GM03348 (cell line): ENCODE data around the gene HSD17B7.
"Not testable (repeated sequence)": the region's sequence is repeated elsewhere in the genome, so short reads cannot be mapped to it uniquely, and the experiment has no call there.

ENCODE experiments used
- DNase-seq: peaks from one replicate; pipeline ENCODE4 v3.0.0; 2012; ENCODE audit warnings: low spot score

The HSD17B7 gene

DNA sequence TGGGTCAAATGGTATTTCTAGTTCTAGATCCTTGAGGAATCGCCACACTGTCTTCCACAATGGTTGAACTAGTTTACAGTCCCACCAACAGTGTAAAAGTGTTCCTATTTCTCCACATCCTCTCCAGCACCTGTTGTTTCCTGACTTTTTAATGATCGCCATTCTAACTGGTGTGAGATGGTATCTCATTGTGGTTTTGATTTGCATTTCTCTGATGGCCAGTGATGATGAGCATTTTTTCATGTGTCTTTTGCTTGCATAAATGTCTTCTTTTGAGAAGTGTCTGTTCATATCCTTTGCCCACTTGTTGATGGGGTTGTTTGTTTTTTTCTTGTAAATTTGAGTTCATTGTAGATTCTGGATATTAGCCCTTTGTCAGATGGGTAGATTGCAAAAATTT lies 17.0 kb downstream of the HSD17B7 start:
- DNase-seq: not testable (repeated sequence)

DNA sequence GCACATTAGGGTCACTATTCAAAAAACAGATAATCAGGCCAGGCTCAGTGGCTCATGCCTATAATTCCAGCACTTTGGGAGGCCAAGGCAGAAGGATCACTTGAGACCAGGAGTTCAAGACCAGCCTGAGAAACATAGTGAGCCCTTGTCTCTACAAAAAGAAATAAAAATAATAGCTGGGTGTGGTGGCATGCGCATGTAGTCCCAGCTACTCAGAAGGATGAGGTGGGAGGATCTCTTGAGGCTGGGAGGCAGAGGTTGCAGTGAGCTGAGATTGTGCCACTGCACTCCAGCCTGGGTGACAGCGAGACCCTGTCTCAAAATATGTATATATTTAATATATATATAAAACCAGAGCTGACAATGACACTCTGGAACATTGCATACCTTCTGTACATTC lies 21.9 kb downstream of the HSD17B7 start:
- DNase-seq: not testable (repeated sequence)

DNA sequence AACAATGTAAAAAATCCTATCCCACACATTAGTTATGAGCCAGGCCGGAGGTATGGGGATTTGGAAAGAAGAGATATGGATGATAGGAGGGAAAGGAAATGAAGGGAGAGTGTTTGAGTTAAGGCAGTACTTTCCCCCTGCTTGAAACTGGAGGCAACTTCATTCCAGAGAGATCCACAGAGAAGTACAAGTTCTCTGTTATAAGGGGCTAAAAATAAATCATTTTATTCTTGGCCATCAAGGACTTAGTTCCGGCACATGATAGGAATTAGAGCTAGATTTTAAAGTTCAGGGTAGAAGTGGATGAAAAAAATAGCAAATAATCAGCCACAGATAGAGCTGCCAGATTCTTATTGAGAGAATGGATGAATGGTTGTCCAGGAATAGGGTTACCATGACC lies 27.6 kb downstream of the HSD17B7 start:
- not testable (repeated sequence) for DNase-seq

DNA sequence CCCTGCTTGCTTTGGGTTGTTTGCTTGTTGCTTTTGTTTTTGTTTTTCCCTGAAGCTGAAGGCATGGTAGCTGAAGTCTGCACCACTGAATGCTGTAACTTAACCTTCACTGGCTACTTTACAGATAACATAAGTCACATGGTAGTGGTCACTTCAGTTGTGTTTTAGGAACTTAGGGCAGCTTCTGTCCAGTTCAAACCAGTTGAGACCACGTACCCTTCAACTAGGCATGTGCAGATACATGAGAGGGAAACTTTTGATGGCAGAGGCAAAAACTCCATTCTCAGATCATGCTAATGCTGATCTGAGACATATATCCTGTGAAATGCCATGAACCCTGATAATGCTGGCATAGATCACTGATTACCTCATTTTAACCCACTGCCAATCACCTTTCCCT lies 28.2 kb downstream of the HSD17B7 start:
- not testable (repeated sequence) for DNase-seq

DNA sequence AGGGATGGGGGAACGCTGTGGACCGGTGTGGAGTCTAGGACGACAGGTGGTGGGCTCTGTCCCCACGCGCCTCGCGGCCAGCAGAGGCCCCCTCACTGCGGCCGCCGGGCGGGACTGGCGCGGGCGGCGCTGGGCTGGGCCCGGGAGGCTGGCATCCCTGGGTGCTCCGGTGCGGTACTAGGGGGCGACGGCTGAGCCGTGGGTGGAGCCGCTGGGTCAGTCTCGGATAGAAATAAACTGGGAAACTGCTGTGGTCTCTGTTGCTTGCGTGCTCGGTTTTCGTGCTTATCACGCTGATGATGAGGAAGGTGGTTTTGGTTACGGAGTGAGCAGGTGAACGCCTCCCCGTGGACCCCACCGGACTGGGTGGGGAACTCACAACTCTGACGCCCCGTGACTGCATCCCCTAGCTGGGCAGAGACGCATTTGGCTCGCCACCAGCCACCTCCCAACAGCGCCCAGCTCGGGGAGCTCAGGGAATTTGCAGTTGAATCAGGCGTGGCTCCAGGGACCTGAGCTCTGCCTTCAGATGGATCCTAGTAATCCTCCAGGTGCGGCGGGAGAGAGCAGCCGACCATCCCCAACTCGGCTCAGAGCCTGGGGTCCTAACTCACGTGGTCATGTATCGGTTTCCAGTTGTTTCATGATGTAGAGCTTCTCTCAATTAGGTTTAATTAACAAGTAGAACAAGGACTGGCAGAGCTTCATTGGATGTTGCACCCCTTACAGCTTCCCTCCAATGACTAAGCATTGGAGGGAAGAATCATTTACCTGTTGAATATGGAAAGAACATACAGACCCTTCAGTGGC lies 32.1 kb downstream of the HSD17B7 start:
- peak; percentile 60 for DNase-seq

DNA sequence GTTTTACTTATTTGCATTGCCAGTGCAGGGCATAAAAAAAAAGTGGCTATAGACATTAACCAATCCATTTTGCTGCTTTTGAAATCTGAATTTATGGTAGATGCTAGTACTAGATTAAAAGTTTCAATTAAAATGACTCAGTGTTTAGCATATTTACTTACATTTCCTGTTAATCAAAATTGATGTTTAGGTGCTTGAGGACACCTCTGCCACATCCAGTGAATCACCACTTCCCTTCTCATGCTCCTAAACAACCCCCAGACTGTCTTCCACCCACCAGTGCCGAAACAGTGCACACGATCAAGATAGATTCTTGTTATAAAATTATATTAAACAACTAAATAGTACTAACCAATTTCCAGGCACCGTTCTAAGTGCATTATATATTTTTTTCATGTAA lies 32.7 kb downstream of the HSD17B7 start:
- no peak for DNase-seq

DNA sequence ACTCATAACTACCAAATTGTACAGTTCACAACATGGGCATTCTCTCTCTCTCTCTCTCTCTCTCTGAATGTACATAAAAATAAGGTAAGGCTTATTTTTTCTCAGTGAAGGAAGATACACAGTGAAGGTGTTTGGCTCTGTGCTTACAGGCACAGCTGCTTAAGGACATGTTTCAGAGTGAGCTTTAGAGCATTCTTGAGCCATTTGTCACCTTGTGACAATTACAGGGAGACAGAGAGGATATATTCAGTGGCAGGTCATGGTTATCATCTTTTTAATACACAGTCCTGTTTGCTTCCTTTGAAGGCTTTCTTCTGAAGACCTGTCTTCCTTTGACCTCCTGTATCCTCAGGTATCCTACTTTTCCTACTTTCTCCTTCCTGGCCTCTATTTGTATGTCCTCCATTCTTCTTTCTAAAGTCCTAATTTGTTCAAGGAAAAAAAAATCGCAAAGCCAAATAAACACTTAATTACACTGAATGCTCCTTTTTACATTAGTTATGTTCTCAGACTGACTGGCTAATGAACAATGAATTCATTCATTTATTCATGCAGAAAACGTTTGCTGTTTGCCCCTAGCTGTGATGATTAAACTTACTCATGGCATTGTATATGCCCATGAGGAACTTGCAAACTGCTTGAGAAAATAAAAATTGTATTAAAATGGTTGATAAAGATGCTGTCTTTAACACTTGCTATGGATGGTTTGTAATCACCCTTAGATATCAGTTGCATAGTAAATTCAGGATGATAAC lies 33.4 kb downstream of the HSD17B7 start:
- no peak for DNase-seq

DNA sequence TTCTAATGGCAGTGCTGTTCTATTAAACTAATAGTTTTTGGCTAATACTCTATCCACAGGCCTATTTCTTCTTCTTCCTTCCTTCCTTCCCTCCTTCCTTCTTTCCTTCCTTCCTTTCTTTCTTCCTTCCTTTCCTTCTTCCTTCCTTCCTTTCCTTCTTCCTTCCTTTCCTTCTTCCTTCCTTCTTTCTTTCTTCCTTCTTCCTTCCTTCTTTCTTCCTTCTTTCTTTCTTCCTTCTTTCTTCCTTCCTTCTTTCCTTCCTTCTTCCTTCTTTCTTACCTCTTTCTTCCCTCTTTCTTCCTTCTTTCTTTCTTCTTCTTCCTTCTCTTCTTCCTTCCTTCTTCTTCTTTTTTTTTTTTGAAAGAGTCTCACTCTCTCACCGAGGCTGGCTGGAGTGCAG lies 38.8 kb downstream of the HSD17B7 start:
- no peak for DNase-seq

DNA sequence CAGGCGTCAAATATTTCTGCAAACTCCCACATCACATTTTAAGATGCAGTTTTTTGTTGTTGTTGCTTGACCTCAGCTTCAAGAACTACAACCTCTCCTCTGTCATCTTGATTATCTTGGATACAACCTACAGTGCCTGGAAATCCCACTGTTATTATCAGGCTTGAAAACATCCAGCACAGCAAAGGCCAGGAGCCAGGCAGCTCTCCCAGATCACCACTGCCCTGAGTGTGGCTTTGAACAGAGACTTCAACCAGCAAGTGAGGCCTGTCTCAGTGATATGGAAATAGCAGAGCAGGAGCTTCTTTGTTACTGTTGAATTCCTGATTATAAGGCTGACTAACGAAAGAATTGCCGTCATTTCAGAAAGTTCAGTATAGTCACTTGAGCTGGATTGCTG lies 42.0 kb downstream of the HSD17B7 start:
- DNase-seq: no peak

DNA sequence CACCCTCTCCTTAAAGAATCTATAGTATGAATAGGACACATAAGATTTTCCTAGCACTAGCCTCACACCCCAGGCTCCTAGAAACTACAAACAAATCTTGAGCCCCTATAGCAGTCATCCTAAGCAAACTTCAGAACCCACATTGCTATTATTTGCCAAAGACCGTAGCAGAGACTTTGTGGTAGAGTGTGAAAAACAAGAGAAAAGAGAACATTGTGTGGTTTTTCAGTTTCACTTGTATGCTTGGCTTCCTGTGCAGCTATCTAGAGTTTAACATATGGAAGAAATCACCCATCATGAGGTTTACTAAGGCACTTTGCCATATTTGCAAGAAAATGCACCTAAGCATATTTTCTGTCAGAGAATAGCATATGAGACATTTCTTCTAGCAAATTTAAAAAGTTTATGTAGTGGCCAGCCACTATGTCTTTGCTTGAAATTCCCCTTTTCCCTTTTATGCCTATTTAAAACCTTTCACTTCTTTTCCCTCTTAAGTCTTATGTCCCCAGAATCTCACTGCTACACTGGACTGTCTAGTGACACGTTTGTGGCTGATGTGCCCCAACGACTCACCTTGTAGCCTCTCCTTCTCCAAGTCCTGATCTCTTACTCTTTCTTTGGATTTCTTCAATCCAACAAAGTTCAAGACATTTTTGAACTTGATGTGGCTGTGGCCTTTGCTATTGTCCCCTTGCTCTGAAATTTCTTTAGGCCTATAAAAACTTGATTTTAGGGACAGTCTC lies 44.8 kb downstream of the HSD17B7 start:
- DNase-seq: no peak

DNA sequence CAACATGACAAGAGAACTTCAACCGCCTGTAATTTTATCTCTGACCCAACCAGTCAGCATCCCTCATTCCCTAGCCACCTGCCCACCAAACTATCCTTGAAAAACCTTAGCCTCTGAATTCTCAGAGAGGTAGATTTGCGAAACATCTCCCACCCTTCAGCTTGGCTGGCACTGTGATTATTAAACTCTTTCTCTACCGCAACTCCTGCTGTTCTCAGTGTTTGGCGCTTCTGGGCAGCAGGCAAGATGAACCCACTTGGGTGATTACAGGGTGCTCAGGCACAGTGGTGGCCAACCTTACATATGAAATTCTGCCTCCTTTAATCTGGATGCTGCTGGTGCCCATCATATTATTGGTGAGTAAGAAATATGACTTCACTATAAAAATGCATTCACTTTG lies 48.4 kb downstream of the HSD17B7 start:
- DNase-seq: no peak

DNA sequence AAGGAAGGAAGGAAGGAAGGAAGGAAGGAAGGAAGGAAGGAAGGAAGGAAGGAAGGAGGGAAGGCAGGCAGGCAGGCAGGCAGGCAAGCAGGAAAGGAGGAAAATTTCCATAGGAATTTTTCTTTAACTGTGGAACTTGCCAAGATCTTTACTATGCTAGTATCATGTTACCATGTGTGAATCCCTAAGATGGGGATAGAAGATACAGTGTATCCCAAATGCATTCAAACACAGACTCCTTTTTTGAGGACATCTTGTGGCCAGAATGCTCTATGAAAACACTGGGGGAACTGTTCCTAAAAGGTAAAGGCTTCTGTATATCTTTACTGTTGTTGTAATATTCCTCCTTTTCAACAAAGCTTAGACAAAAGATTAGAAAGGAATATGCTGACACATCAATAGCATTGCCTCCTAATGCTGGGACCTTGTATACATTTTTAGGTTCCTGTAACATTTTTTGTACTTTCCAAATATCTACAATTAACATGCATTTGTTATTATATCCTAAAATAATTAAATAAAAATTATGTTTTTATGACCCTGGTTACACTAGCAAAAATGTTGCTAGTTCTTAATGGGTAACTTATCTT lies 49.8 kb downstream of the HSD17B7 start:
- no peak for DNase-seq

DNA sequence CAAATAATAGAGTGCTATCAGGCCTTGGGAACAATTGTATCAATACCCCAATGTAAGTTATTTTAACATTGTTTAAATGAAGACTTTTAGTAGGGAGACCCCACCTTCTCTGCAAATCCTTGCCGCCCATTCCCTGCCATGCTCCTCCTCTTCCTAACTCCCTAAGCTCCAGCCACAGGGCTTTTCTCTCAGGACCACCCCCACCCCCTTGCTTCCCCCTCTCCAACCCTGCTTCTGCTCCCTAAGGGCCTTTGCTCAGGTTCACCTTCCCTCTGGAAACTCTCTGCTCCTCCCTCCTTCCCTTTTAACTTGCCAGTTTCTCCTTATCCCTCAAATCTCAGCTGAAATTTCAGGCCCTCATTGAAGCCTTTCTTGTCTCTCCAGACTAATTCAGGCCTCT lies 53.7 kb downstream of the HSD17B7 start:
- no peak for DNase-seq

DNA sequence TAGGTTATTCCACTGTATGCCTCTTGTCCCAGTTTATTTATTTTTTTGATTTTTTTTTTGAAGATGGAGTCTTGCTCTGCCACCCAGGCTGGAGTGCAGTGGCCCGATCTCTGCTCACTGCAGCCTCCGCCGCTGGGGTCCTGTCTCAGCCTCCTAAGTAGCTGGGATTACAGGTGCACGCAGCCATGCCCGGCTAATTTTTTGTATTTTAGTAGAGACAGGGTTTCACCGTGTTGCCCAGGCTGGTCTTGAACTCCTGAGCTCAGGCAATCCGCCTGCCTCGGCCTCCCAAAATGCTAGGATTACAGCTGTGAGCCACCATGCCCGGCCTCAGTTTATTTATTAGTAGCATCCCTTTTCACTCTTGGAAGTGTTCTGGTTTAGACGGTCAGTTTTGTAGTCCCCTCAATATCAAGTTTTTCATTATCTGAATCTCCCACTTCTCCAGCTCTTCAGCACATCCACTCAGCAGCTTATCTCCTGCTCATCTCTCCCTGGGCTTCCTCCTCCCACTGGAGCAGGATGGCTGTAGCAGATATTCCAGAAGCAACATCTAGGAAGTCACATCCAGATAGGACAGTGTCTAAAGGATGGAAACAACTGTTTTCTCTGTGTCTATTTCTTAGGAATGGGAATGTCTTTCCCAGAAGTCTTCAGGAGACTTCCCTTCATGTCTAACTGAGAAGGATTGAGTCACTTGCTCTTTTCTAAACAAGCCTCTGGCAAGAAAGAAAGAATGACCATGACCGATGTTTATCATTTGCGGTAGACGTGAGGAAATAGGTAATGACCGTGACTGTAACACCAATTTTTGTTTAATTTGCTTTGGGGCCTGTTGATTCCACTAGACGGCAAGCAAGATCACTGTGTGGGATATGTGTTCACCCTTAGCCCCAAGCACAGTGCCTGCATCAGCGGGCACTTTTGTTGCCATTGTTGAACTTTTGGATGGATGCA lies 56.0 kb downstream of the HSD17B7 start:
- no peak for DNase-seq

DNA sequence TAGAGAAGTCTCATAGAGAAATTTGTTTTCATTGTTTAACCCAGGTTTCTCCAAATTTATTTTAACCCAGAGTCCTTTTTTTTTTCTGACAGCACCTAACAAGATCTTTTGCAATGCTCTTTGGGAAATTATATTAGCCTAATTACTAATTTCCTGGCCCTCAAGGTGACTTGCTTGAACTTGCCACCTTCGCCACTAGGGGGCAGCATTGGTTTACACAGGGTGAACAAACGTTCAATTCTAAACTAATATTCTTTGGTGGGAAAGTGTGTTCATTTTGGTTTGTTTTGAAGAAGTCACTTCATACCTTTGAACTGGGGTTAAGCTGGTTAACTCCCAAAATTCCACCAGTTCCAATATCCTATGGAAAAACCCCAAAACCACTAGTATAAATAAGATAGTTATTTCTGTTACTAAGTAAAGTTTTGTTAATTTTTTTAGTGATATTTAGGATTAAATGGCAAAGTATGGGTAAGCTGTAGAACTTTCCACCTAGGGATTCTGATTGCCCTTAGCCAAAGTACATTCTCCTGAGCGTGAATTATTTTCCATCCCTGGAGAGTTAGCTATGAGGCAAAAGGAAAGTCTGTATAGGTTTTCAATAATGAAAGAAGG lies 57.4 kb downstream of the HSD17B7 start:
- DNase-seq: peak; percentile 74

DNA sequence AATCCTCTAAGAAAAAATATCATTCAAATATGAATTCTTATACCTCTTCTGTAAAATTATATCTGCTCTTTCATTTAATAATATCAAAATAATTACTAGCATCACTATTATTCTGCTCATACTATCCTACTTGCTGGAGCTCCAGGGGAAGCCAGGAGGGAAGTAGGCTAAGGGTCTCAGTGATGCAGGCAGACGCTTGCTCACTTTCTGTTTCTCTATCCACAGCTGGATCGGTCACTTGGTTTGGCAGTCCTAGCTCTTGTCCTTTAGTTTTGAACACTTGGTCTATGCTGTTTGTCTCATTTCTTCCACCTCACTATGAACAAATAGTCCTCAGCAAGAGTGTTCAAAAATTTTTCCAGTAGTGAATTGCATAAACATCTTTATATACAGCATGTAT lies 59.2 kb downstream of the HSD17B7 start:
- DNase-seq: no peak

DNA sequence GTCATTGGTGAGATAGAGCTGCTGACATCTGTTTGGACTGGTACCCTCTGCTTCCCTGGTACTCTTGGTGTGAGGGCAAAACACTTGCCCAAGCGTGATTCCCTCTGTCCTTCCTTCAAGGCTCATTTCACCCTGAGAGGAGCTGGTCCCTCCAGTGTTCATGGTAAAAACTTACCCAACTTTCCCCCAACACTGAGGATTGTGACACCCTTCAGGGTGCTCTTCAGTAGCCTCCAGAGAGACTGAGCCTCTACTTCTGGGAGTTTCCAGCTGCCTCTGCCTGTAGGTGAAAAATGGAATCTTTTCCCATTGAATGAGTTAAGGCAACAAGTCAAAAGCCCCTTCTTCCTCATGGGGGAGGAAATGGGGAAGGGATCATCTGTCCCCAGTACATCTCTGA lies 60.8 kb downstream of the HSD17B7 start:
- no peak for DNase-seq

DNA sequence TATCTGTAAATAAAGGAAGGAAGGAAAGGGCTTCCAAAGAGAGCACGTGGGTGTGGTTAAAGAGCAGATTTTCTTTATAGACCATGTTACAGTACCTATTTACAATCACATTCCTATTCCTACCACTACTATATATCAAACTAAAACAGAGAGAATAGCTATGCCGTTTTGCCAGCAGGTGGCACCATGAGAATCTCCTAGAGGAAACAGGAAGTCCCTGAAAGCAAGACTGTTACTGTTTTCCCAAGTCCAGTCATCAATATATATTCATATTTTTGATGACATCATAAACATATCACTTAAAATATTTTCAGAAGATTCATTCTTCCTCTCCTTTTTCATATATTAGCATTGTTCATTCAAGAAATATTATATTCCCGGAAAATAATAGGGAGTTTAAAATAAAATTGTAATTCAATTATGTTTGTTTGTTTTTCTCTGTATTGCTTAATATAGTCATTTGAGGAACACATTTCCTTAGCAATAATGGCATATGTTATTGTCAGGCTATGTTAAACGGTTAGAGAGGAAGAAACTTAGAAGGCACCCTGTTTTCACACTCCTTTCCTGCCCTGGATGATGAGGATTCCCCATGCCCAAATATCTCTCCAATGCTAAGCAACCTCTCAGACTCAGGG lies 63.9 kb downstream of the HSD17B7 start:
- peak; percentile 77 for DNase-seq

DNA sequence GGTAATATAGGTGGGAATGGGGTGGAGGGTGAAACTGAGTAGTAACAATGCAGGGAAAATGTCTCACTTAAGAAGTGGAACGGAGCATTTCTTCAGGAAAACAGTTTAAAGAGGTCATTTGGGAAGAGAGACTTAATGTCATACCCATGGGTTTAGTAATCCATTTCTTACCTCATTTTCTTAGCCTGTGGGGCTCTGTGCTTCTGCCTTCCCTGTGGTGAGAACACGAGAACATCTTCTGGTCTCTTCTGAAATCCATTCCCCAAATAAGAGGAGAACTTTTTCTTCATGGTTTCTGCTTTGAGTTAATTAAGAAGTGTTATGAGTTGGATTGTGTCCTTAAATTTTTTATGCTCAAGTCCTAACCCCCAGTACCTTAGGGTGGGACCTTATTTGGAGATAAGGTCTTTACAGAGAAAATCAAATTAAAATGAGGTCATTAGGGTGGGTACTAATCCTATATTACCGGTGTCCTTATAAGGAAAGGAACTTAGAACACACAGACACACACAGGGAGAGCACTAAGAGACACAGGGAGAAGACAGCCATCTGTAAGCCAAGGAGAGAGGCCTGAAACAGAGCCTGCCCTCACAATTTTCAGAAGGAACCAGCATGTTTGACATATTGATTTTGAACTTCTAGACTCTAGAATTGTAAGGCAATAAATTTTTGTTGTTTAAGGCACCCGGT lies 65.1 kb downstream of the HSD17B7 start:
- DNase-seq: peak; percentile 21

DNA sequence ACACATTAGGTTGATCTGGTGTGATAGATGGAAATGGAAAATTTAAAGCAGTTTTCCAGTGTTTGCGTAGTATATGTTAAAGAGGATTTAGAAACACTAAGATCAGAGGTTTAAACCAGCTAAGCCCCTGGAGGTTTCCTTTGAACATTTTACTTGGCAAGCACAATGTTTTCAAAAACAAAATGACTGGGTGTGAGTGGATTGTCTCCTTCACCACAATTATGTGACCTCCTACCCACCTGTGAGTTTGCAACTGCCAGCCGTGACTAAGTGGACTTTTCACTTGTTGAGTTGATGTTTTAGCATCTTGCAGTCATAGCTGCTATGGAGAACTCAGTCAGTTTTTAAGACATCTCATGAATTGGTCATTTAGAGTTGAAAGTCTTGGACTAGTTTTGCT lies 65.8 kb downstream of the HSD17B7 start:
- DNase-seq: peak; percentile 70
